Adipose tissue (tissue), 3 donors: Measurements from ENCODE around the gene WDR70. TPM values are rescaled to one million over a fixed set of nuclear protein-coding genes. Genes with fewer than 3 reads are reported as not detected.
"Not testable (repeated sequence)": the region's sequence is repeated elsewhere in the genome, so short reads cannot be mapped to it uniquely, and the experiment has no call there.

ENCODE experiments used
- H3K27ac ChIP-seq: one replicate; pipeline ENCODE4 v1.5.1; 2013; ENCODE audit warnings: low read depth, low read length
- WGBS, 3 donors: extraction: QIAGEN DNeasy Blood & Tissue Kit; methylation state at CpG; one replicate each; pipeline ENCODE4 v1.1.7; 2013; 5-methylcytosine and 5-hydroxymethylcytosine counted together
- polyA plus RNA-seq, 3 donors: library from polyadenylated mRNA; stranded (reverse); fragments of 200-250 nt; gene quantifications; one replicate each; pipeline ENCODE4 v1.2.3, GENCODE V29; 2013
- donor health status: healthy with polysubstance abuse.
- donor health status: Bipolar disorder and iron deficiency.
- donor health status: healthy.

The WDR70 gene
- polyA plus RNA-seq, 3 donors = 6.5 to 16.1 (median 12.0) TPM

- WGBS, 3 donors = 79 to 84% (median 84%) methylated on average over 6 of the region's 6 CpGs
- H3K27ac ChIP-seq = no peak overlapping the region
These were observed 408.6 kb downstream of the WDR70 start for GRCh38 chr5:37787742-37788141.

- 56 to 65% (median 61%) methylated on average over 2 of the region's 2 CpGs for WGBS, 3 donors
- H3K27ac ChIP-seq = no peak overlapping the region
These were observed 410.9 kb downstream of the WDR70 start for GRCh38 chr5:37789991-37790390.

- no peak overlapping the region for H3K27ac ChIP-seq
- WGBS, 3 donors = 73 to 85% (median 79%) methylated on average over 2 of the region's 2 CpGs
These were observed 412.2 kb downstream of the WDR70 start for GRCh38 chr5:37791321-37791720.

GRCh38 chr5:37792975-37793631 lies 414.0 kb downstream of the WDR70 start:
- WGBS, 3 donors = 63 to 79% (median 69%) methylated on average over 2 of the region's 2 CpGs
- H3K27ac ChIP-seq = no peak overlapping the region

- H3K27ac ChIP-seq = not testable (repeated sequence)
- 65 to 79% (median 75%) methylated on average over 2 of the region's 2 CpGs for WGBS, 3 donors
These were observed 416.2 kb downstream of the WDR70 start for GRCh38 chr5:37795292-37795691.

GRCh38 chr5:37796435-37796834 lies 417.3 kb downstream of the WDR70 start:
- WGBS, 3 donors = 90 to 100% (median 96%) methylated on average over 1 of the region's 1 CpG
- not testable (repeated sequence) for H3K27ac ChIP-seq

- 78 to 89% (median 84%) methylated on average over 2 of the region's 2 CpGs for WGBS, 3 donors
- no peak overlapping the region for H3K27ac ChIP-seq
These were observed 420.8 kb downstream of the WDR70 start for GRCh38 chr5:37799865-37800421.

- WGBS, 3 donors = 56 to 88% (median 66%) methylated on average over 2 of the region's 2 CpGs
- H3K27ac ChIP-seq = no peak overlapping the region
These were observed 422.4 kb downstream of the WDR70 start for GRCh38 chr5:37801521-37801920.

Other genes starting within 250 kb of the WDR70 start
- 1 to 10 TPM; 1.8 to 4.4 (median 2.8) TPM for gene CPLANE1, start 129.9 kb upstream of the WDR70 start, polyA plus RNA-seq
- gene NUP155, start 8.2 kb upstream of the WDR70 start, polyA plus RNA-seq = 1 to 10 TPM; 2.0 to 5.0 (median 2.6) TPM